HFF-Myc (cell line): ENCODE measurements around the gene RSBN1L.
"Not testable (repeated sequence)": the region's sequence is repeated elsewhere in the genome, so short reads cannot be mapped to it uniquely, and the experiment has no call there.

Experiments
- DNase-seq: peaks from one replicate; pipeline ENCODE4 v3.0.0-alpha.2; 2011; ENCODE audit warnings: low read depth; ENCODE audit errors: extremely low read depth
- H3K4me3 ChIP-seq: replicated peaks from 2 replicates; pipeline ENCODE4 v1.5.1; 2011; ENCODE audit warnings: low read depth, mild to moderate bottlenecking, control low read depth, low read length
- TF ChIP-seq, protein P1 (sequence below): IDR thresholded peaks from 2 replicates; pipeline ENCODE4 v1.5.1; 2012; ENCODE audit warnings: mild to moderate bottlenecking, low read depth, low read length, control low read depth; ENCODE audit errors: missing control alignments

The RSBN1L gene

DNA sequence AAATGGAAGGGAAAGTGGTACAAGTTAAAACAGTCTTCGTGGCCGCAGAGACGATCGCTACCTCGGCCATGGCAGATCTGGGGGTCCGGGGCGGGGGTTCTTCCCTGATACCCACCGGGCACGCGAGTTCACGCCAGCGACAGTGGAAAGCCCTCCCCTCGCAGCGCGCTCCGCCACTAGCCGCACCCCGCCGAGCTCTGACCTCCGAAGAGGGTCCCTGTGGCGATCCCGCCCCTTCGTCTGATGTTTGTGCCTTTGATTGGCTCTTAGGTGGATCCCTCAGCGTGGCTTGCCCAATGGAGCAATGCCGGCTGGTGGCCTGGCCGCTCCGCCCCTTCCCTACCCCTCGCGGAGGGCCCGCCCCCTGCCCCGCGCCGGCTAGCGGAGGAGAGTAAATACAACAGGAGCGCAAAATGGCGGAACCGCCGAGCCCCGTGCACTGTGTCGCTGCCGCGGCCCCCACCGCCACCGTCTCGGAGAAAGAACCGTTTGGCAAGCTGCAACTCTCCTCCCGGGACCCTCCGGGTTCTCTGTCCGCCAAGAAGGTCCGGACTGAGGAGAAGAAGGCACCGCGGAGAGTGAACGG, at the start of gene RSBN1L:
RSBN1L (plus strand) TSS at position 403 of the 586 bp plus-strand sequence; CDS start at position 414, 11 bp downstream.
- DNase-seq: peak; percentile 91
- peak within 1 kb of the TSS; percentile 84 for H3K4me3 ChIP-seq
- TF ChIP-seq, protein P1, sequence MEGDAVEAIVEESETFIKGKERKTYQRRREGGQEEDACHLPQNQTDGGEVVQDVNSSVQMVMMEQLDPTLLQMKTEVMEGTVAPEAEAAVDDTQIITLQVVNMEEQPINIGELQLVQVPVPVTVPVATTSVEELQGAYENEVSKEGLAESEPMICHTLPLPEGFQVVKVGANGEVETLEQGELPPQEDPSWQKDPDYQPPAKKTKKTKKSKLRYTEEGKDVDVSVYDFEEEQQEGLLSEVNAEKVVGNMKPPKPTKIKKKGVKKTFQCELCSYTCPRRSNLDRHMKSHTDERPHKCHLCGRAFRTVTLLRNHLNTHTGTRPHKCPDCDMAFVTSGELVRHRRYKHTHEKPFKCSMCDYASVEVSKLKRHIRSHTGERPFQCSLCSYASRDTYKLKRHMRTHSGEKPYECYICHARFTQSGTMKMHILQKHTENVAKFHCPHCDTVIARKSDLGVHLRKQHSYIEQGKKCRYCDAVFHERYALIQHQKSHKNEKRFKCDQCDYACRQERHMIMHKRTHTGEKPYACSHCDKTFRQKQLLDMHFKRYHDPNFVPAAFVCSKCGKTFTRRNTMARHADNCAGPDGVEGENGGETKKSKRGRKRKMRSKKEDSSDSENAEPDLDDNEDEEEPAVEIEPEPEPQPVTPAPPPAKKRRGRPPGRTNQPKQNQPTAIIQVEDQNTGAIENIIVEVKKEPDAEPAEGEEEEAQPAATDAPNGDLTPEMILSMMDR: peak; percentile 14

DNA sequence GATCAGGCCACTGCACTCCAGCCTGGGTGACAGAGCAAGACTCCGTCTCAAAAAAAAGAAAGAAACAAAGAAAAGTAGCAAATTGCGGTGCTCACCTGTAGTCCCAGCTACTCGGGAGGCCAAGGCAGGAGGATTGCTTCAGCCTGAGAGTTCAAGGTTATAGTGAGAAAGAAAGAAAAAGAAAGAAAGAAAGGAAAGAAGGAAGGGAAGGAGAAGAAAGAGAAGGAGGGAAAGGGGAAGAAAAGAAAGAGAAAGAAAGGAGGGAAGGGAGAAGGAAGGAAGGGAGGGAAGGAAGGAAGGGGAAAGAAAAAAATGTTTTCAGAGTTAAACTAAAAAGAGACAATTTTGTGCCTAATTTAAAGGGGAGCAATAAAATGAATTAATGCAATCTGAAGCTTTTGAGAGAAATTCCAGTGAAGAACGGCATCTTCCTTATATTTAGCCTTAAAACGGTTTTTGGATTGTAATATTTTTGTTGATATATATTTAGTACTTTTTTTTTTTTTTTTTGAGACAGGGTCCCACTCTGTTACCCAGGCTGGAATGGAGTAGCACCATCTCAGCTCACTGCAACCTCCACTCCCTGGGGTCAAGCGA, 47.4 kb upstream of the RSBN1L start:
- TF ChIP-seq, protein P1: no peak
- H3K4me3 ChIP-seq: no peak overlapping the region
- DNase-seq: no peak

DNA sequence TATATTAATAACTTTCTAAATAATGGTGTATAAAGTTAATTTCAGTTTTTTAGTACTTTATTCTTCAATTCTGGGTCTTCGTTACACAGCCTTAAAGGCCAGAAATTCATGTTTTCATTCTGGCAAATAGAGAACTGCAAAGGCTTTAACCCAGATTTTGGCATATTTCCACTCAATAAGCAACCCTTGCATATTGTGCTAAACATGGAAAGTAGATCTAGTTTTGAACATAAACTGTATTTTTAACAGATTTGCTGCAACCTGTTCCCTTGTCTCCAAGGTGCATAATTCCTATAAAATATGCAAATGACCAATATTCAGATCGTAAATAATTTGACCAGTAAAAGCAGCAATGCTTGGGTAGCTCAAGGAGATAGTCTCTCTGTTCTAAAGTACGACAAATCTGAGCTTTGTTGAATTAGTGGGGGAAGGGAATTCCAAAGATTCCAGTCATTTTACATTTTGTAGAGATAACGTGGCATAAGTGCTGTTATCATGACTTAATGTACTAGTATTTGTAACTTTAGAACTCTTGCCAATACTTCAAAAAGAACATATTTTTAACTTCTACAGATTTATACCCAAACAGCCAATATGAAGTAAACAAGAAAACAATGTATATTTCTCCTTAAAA, 46.4 kb upstream of the RSBN1L start:
- TF ChIP-seq, protein P1: no peak
- DNase-seq: no peak

DNA sequence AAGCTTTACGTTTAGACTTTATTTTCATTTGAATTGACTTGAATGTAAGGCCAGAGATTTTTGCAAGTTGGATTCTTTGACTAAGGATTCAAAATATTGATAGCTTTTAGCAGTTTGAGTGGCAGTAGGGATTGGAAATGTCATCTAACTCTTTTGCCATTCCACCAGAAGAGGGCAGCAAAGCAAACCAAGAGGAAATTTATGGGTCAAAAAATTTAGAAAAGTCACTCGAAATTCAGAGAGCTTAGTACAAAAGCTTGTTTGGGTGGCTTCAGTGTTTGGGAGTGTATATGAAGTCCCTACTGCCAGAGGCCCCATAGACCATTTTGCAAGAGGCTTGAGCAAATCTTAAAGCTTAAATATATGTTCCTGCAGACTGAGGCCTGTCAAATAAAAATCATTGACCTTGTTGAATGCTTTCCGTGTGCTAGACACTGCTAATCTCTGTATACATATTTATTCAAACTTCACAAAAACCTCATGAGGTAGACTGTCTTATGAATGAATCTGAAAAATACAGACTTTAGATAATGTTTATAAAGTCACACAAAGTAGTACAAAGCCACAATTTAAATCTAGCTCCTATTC, 44.6 kb upstream of the RSBN1L start:
- TF ChIP-seq, protein P1: peak; percentile 59
- DNase-seq: no peak

More for the DNA sequence above, 46.4 kb upstream of the RSBN1L start:
- no peak overlapping the region for H3K4me3 ChIP-seq

DNA sequence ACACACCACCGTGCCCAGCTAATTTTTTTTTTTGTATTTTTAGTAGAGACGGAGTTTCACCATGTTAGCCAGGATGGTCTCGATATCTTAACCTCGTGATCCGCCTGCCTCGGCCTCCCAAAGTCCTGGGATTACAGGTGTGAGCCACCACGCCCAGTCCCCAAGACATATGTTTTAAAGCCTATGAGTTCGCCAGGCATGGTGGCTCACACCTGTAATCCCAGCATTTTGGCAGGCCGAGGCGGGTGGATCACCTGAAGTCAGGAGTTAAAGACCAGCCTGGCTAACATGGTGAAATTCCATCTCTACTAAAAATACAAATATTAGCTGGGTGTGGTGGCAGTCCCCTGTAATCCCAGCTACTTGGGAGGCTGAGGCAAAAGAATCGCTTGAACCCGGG, 43.4 kb upstream of the RSBN1L start:
- H3K4me3 ChIP-seq, DNase-seq: not testable (repeated sequence)

More for the DNA sequence above, 44.6 kb upstream of the RSBN1L start:
- H3K4me3 ChIP-seq: no peak overlapping the region

DNA sequence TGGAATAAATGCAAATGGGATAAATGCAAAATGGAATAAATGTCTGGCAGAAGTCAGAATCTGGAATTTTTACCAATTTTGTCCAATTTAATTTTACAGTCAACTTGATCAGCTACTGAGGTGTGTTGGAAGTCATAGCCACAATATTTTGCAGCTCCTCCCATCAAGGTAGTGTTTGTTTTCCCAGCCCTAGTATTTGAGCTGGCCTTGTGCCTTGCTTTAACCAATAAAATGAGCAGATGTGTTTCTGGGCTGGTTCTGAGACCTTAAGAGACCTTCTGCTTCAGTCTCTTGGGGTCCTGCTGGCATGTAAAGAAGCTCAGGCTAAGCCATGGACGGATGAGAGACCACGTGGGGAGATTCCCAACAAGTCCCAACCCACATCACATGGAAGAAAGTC, 42.7 kb upstream of the RSBN1L start:
- TF ChIP-seq, protein P1: no peak
- no peak for DNase-seq
- H3K4me3 ChIP-seq: no peak overlapping the region

DNA sequence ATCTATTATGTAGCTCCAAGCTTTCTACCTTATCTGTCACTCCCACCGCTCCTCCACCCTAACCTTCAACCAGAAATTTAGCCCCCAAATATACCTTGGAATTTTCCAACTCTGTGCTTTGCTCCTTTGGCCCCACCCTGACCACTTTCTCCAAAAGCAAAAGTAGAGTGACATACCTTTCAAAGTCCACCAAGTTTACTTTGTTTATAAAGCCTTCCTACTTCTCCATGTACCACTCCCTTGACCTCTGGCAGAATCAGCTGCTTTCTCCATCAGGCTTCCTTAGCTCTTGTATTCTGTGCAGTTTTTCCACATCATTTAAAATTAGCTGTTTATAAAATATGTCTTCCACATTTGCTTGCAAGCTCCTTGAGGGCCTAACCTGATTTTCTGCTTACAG, 40.9 kb upstream of the RSBN1L start:
- no peak overlapping the region for H3K4me3 ChIP-seq
- DNase-seq: no peak
- TF ChIP-seq, protein P1: no peak
